Measurements from ENCODE around the gene KLHL35.
A peak's percentile ranks its signal among the peaks of the same experiment; 100 is the strongest.

Gene KLHL35

GRCh38 chr11:75447415-75447814 lies 14.4 kb upstream of the KLHL35 start:
- no peak for TF ChIP-seq CTCF (IDR thresholded peaks at IDR 0.05; ENCODE audit: insufficient read depth, low read depth, low read length, missing control alignments)
- no peak for DNase-seq (ENCODE audit: low read depth)
- no peak overlapping the region for H3K4me3 ChIP-seq (ENCODE audit: low read depth, low read length)

- TF ChIP-seq CTCF (IDR thresholded peaks at IDR 0.05; ENCODE audit: insufficient read depth, low read depth, low read length, missing control alignments): peak; percentile 97
- DNase-seq (ENCODE audit: low read depth): peak; percentile 54
- no peak overlapping the region for H3K4me3 ChIP-seq (ENCODE audit: low read depth, low read length)
Measured at GRCh38 chr11:75445315-75445953, 12.4 kb upstream of the KLHL35 start.

GRCh38 chr11:75443043-75443442 lies 10.0 kb upstream of the KLHL35 start:
- no peak for TF ChIP-seq CTCF (IDR thresholded peaks at IDR 0.05; ENCODE audit: insufficient read depth, low read depth, low read length, missing control alignments)
- H3K4me3 ChIP-seq (ENCODE audit: low read depth, low read length): no peak overlapping the region
- DNase-seq (ENCODE audit: low read depth): no peak

GRCh38 chr11:75442161-75442885 lies 9.3 kb upstream of the KLHL35 start:
- TF ChIP-seq CTCF (IDR thresholded peaks at IDR 0.05; ENCODE audit: insufficient read depth, low read depth, low read length, missing control alignments): no peak
- DNase-seq (ENCODE audit: low read depth): no peak
- no peak overlapping the region for H3K4me3 ChIP-seq (ENCODE audit: low read depth, low read length)

GRCh38 chr11:75441804-75442132 lies 8.8 kb upstream of the KLHL35 start:
- H3K4me3 ChIP-seq (ENCODE audit: low read depth, low read length): no peak overlapping the region
- DNase-seq (ENCODE audit: low read depth): no peak
- TF ChIP-seq CTCF (IDR thresholded peaks at IDR 0.05; ENCODE audit: insufficient read depth, low read depth, low read length, missing control alignments): no peak

GRCh38 chr11:75440960-75441803 lies 8.2 kb upstream of the KLHL35 start:
- DNase-seq (ENCODE audit: low read depth): no peak
- TF ChIP-seq CTCF (IDR thresholded peaks at IDR 0.05; ENCODE audit: insufficient read depth, low read depth, low read length, missing control alignments): no peak
- H3K4me3 ChIP-seq (ENCODE audit: low read depth, low read length): no peak overlapping the region
